Stimulated activated CD8-positive, alpha-beta memory T cell treated with anti-CD3 and anti-CD28 coated beads, Interleukin-12 subunit alpha, Interleukin-12 subunit beta, amount 100 ng/mL, for 1 hour (primary cell): Measurements from ENCODE around the gene CHD5.

Experiments used
- DNase-seq: peaks from one replicate; pipeline ENCODE4 v3.0.0-alpha.2; 2020; ENCODE audit warnings: low read depth

CHD5 gene

GRCh38 chr1:6111991-6112689 is 68.0 kb downstream of the CHD5 start:
- no peak for DNase-seq

DNA sequence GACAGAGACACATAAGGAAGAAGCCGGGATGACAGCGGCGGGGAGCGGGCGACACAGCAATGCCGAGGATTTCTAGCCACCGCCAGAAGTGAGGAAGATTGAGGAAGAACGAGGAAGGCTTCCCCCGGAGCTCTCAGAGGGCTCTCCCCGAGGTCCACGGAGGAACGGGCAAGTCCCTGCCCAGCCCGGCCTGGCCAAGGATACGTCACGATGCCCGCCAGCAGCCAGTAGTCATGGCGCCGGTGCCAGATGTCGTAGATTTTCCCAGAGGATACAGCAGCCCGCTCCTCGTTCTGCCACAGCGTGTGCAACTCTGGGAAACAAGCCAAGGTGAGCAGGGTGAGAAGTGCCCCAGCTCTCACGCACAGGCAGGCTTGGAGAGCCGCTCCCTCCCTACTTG is 68.5 kb downstream of the CHD5 start:
- no peak for DNase-seq

GRCh38 chr1:6110326-6110725 is 69.8 kb downstream of the CHD5 start:
- DNase-seq = no peak

- no peak for DNase-seq
These were observed 70.4 kb downstream of the CHD5 start for GRCh38 chr1:6109688-6110087.

DNA sequence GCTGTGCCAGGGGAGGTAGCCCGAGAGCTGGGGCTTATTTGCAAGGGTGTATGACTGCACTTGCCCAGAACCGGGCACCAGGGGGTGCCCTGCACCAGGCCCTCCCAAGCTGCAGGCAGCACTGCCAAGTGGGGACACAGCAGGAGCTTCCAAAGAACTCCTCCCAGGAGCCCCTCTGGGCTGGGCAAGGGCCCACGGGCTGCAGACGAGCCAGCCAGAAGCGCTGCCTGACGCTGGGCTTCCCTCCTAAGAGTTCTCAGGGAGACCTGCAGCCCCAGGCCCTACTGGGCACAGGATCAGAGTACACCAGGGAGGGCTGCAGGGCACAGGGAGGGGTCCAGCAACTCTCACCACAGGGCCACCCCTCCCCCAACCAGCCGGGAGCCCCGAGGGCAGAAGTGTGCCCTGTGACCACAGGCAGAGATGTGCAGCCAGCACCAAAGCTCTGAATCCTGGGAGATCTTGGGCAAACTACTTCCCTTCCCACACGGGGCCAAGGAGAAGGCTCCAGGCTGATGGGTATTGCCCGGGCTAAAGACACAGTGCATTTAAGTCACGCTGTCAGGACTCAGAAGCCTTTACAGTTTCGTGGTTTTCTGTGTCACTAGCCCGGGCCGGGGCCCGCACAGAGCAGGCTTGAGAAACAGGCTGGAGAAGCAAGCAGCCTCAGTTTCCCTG is 71.0 kb downstream of the CHD5 start:
- DNase-seq = no peak

DNA sequence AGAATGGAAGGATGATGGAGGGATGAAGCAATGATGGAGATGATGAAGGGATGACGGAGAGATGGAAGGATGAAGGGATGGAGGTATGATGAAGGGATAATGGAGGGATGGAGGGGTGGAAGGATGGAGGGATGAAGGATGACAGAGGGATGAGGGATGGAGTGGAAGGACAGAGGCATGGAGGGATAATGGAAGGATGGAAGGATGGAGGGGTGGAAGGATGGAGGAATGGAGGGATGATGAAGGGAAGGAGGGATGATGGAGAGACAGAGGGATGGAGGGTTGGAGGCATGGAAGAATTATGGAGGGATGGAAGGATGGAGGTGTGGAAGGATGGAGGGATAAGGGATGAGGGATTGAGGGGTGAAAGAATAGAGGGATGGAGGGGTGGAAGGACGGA is 71.6 kb downstream of the CHD5 start:
- no peak for DNase-seq

- DNase-seq = no peak
These were observed 72.4 kb downstream of the CHD5 start for GRCh38 chr1:6107409-6108356.

DNA sequence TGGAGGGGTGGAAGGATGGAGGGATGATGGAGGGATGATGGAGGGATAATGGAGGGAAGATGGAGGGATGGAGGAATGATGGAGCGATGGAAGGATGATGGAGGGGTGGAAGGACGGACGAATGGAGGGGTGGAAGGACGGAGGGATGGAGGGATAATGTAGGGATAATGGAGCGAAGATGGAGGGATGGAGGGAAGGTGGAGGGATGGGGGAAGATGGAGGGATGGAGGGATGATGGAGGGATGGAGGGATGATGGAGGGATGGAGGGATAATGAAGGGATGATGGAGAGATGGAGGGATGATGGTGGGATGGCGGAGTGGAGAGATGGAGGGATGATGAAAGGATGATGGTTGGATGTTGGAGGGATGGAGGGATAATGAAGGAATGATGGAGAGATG is 73.1 kb downstream of the CHD5 start:
- DNase-seq = no peak

- DNase-seq = no peak
These were observed 73.8 kb downstream of the CHD5 start for GRCh38 chr1:6106321-6106731.

DNA sequence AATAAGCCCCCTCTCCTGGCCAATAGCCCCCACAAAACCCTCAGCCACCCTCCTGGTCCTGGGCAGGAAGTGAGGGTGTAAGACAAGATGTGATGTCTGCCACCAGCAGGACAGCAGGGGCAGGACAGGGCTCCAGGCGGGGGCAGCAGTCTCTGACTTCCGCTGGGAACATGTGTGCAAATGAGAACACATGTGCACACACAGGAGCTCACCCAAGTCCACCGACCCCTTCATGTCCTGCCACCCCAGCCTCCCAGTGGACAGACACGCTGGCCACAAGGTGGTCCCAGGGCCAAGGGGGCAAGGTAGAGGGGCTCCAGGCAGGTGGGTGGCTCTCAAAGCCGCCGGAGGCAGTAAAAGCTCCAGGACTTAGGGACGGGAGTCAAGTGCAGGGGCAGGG is 74.4 kb downstream of the CHD5 start:
- DNase-seq = no peak

GRCh38 chr1:6105218-6105679 is 74.9 kb downstream of the CHD5 start:
- DNase-seq = no peak

- no peak for DNase-seq
These were observed 75.5 kb downstream of the CHD5 start for GRCh38 chr1:6104631-6105030.

DNA sequence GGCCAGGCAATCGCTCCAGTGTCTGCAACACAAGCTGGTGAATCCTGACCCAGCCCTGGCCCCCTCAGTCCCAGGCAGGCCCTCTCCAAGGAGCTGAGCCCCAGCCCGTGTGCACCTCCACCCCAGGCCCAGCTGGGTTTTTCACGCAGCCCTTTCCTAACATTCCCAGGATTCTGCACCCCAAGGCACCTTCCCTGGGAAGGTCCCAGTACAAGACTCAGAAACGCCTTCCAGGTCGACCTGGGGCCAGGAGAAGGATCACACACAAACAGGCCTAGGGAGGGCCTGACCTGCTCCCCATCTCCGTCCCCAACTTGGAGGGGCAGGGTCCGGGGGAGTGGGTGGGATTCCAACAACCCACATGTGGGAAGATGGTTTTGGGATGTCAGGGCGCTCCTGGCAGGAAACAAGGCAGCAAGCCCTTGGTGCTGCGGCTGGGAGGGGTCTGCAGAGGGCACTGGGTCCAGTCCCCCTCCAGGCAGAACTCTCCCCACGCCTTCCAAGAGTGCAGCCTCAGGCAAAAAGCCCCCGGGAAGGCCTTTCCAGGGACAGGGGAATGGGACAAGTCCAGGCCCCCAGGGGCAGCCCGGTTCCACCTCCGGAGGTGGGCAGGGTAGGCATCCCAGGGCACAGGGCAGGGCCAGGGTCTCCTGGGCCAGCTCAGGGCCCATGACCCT is 76.1 kb downstream of the CHD5 start:
- no peak for DNase-seq

- DNase-seq = no peak
These were observed 76.8 kb downstream of the CHD5 start for GRCh38 chr1:6103111-6103853.

GRCh38 chr1:6102532-6102845 is 77.6 kb downstream of the CHD5 start:
- DNase-seq = no peak

DNA sequence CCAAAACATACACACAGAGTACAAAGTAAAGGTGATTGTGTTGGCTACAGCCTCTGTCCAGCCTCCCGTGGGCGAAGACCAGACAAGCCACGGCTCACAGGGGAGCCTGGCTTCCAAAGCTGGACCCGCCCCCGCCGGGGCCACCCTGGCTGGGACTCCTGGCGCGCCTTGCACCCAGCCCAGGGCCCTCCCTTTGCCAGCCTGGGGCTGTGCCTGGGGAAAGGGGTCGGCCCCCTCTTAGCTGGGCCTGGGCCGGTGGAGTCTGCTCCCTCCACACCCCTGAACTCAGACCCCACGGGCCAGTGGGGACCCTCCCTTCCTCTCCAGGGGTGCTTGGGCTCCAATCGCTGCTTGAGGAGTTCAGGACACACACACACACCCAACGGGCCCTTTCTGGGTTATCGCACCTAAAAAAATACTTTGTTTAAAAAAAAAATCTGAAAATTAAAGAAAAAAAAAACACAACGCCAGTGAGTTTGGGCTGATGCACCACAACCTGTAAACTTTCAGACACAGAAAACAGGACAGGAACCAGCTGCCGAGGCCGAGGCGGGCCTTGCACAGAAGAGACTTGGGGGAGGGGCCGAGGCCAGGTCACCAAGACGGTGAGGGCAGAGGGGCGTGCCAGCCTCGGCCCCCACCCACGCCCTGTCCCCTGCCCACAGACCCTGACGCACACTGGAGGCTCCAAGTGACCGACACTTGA is 78.1 kb downstream of the CHD5 start:
- no peak for DNase-seq

- no peak for DNase-seq
These were observed 79.0 kb downstream of the CHD5 start for GRCh38 chr1:6100861-6101783.

GRCh38 chr1:6099787-6100765 is 80.0 kb downstream of the CHD5 start:
- no peak for DNase-seq

DNA sequence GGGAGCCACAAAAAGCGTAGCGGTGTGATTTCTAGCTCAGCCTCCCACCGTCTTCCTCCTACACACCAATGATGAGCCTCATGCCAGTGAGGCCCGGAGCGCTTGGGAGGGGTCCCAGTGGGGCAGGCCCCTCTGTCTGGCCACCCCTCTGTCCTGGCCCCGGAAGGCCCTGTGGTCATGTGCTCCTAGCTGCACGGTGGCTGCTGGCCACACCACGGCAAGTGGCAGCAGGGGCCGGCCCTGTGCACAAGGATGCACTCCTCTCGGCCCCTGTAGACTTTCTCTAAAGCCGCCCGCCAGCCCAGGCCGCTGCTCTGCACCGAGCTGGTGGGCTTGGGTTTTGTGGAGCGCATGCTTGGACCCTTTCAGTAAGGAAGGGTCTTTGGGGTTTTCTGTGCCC is 80.8 kb downstream of the CHD5 start:
- no peak for DNase-seq
